Hepatocyte (in vitro differentiated cells): ENCODE measurements around the gene VGLL4. TPM values are rescaled to one million over a fixed set of nuclear protein-coding genes. Genes with fewer than 3 reads are reported as not detected.
"Not testable (repeated sequence)": the region's sequence is repeated elsewhere in the genome, so short reads cannot be mapped to it uniquely, and the experiment has no call there.

ENCODE experiments used
- DNase-seq: peaks from one replicate; pipeline ENCODE4 v3.0.0-alpha.2; 2016; ENCODE audit warnings: low spot score
- H2AFZ ChIP-seq: fragments of 200-600 bp; sonication (generic); 2 replicates; pipeline ENCODE4 v1.6.0; 2016; ENCODE audit warnings: antibody characterized with exemption, mild to moderate bottlenecking
- H3K27ac ChIP-seq: fragments of 200-600 bp; sonication (generic); 2 replicates; pipeline ENCODE4 v1.5.1; 2016; ENCODE audit warnings: mild to moderate bottlenecking
- H3K27me3 ChIP-seq: fragments of 200-600 bp; sonication (generic); 2 replicates; pipeline ENCODE4 v1.6.1; 2016
- H3K36me3 ChIP-seq: fragments of 200-600 bp; sonication (generic); replicated peaks from 2 replicates; pipeline ENCODE4 v1.5.1; 2016; ENCODE audit warnings: low read depth; ENCODE audit not compliant: insufficient read depth
- H3K4me1 ChIP-seq: fragments of 200-600 bp; sonication (generic); 2 replicates; pipeline ENCODE4 v1.5.1; 2016; ENCODE audit warnings: mild to moderate bottlenecking, moderate library complexity; ENCODE audit not compliant: insufficient read depth
- H3K4me2 ChIP-seq: fragments of 200-600 bp; sonication (generic); 2 replicates; pipeline ENCODE4 v1.6.0; 2016
- H3K4me3 ChIP-seq: fragments of 200-600 bp; sonication (generic); 2 replicates; pipeline ENCODE4 v1.5.1; 2016; ENCODE audit warnings: mild to moderate bottlenecking
- H3K79me2 ChIP-seq: fragments of 200-600 bp; sonication (generic); 2 replicates; pipeline ENCODE4 v1.6.0; 2017; ENCODE audit warnings: mild to moderate bottlenecking
- H3K9me2 ChIP-seq: fragments of 200-600 bp; sonication (generic); replicated peaks from 2 replicates; pipeline ENCODE4 v1.6.0; 2017; ENCODE audit warnings: mild to moderate bottlenecking; ENCODE audit not compliant: insufficient read depth
- H3K9me3 ChIP-seq: fragments of 200-600 bp; sonication (generic); 2 replicates; pipeline ENCODE4 v1.5.1; 2016; ENCODE audit warnings: low read depth, mild to moderate bottlenecking
- H4K20me1 ChIP-seq: fragments of 200-600 bp; sonication (generic); 2 replicates; pipeline ENCODE4 v1.6.0; 2016; ENCODE audit warnings: mild to moderate bottlenecking; ENCODE audit not compliant: insufficient read depth, poor library complexity, severe bottlenecking
- EZH2 ChIP-seq: fragments of 200-600 bp; sonication (generic); IDR thresholded peaks from 2 replicates; pipeline ENCODE4 v1.6.1; 2016; ENCODE audit warnings: antibody characterized with exemption, mild to moderate bottlenecking, borderline replicate concordance
- EZH2phosphoT487 ChIP-seq: fragments of 200-600 bp; sonication (generic); IDR thresholded peaks from one replicate; pipeline ENCODE4 v1.6.1; 2018; ENCODE audit warnings: antibody characterized with exemption, mild to moderate bottlenecking, low read depth, moderate library complexity; ENCODE audit not compliant: unreplicated experiment, severe bottlenecking
- WGBS: methylation state at CpG from one replicate; pipeline ENCODE4 v1.1.6; 2016; ENCODE audit warnings: low lambda C conversion rate; ENCODE audit errors: missing lambda C conversion rate; 5-methylcytosine and 5-hydroxymethylcytosine counted together
- polyA plus RNA-seq: library from polyadenylated mRNA; unstranded; fragments of >200 nt; fragmentation: Nextera tagmentation; extraction: Ambion mirVana; gene quantifications from 2 replicates; pipeline ENCODE4 v1.2.1, GENCODE V29; 2016
- total RNA-seq: library from RNA; depleted of rRNA; stranded (reverse); fragments of >200 nt; gene quantifications from 2 replicates; pipeline ENCODE4 v1.2.3, GENCODE V29; 2014
- TF ChIP-seq, protein P1 (sequence below): fragments of 200-600 bp; sonication (generic); IDR thresholded peaks from 2 replicates; pipeline ENCODE4 v1.5.1; 2016; ENCODE audit warnings: antibody characterized with exemption, mild to moderate bottlenecking; ENCODE audit not compliant: poor library complexity

VGLL4 gene
- total and polyA plus RNA-seq, 2 experiments from 2014 or later: 57.9 to 109 TPM

GRCh38 chr3:11600501-11601282 lies 43.0 kb downstream of the VGLL4 start:
- Histone ChIP-seq H3K36me3 (no peaks in the 10 kb centered on the region), H3K9me2 (no peaks in the 10 kb centered on the region), H4K20me1 (peaks cover 43% of the 10 kb centered on the region), H3K4me2 (peak overlapping the region; percentile 61), H3K27me3 (no peaks in the 10 kb centered on the region), H2AFZ (no peak overlapping the region), H3K9me3 (no peaks in the 10 kb centered on the region), H3K27ac (peak overlapping the region; percentile 90), H3K4me3 (no peak overlapping the region), H3K79me2 (peaks cover 89% of the 10 kb centered on the region), H3K4me1 (peaks cover 39% of the 10 kb centered on the region)
- no peak for TF ChIP-seq EZH2
- TF ChIP-seq, protein P1, sequence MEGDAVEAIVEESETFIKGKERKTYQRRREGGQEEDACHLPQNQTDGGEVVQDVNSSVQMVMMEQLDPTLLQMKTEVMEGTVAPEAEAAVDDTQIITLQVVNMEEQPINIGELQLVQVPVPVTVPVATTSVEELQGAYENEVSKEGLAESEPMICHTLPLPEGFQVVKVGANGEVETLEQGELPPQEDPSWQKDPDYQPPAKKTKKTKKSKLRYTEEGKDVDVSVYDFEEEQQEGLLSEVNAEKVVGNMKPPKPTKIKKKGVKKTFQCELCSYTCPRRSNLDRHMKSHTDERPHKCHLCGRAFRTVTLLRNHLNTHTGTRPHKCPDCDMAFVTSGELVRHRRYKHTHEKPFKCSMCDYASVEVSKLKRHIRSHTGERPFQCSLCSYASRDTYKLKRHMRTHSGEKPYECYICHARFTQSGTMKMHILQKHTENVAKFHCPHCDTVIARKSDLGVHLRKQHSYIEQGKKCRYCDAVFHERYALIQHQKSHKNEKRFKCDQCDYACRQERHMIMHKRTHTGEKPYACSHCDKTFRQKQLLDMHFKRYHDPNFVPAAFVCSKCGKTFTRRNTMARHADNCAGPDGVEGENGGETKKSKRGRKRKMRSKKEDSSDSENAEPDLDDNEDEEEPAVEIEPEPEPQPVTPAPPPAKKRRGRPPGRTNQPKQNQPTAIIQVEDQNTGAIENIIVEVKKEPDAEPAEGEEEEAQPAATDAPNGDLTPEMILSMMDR: no peak
- no peak for TF ChIP-seq EZH2phosphoT487
- WGBS: 47% methylated on average over 18 of the region's 18 CpGs
- peak; percentile 94 for DNase-seq

- Histone ChIP-seq H3K79me2 (peaks cover 84% of the 10 kb centered on the region), H4K20me1 (peaks cover 51% of the 10 kb centered on the region), H3K4me2 (no peak overlapping the region), H3K9me2 (no peaks in the 10 kb centered on the region), H3K27ac (no peak overlapping the region), H2AFZ (no peak overlapping the region), H3K27me3 (no peaks in the 10 kb centered on the region), H3K4me1 (peaks cover 35% of the 10 kb centered on the region), H3K4me3 (no peak overlapping the region), H3K36me3 (no peaks in the 10 kb centered on the region), H3K9me3 (no peaks in the 10 kb centered on the region)
- TF ChIP-seq EZH2phosphoT487 (no peak), EZH2 (no peak)
- TF ChIP-seq, protein P1: no peak
- 88% methylated on average over 7 of the region's 7 CpGs for WGBS
- no peak for DNase-seq
Measured at GRCh38 chr3:11596387-11596786, 47.3 kb downstream of the VGLL4 start.

DNA sequence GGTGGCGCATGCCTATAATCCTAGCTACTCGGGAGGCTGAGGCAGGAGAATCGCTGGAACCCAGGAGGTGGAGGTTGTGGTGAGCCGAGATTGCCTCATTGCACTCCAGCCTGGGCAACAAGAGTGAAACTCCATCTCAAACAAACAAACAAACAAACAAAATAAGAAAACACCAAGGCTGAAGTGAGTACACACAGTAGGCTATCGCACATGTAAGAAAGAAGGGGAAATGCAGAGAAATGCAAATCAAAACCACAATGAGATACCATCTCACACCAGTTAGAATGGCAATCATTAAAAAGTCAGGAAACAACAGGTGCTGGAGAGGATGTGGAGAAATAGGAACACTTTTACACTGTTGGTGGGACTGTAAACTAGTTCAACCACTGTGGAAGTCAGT lies 48.7 kb downstream of the VGLL4 start:
- not testable (repeated sequence) for H3K27ac ChIP-seq

DNA sequence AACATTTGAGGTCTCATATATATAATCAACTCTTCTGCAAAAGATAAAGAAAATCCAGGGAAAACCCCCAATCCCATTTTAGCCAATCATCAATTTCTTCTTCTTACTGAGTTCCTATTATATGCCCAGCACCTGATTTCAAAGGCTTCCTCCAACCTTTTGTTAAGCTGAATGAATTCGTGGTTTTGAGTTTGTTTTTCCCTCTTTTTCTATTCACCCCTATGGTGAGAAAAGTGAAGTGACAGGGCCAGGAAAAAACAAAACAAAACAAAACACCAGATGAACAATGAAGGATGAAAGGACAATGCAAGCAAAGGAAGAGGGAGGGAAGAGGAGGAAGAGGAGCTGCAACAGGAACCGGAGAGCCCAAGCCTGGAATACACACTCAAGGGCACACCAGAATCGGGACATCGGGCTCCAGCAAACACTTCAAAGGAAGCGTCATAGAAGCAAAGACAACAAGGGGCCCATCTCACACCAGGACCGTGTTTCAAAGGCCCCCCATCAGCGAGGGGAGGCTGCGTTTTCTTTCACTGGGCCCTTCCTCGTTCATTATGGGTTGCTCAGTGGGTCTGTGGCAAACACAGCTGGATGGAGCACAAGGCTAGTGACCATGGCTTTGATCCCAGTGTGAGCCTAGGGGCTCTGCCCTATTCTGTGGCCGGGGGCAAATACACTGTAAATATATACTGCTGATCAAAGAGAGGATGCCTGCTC lies 50.2 kb downstream of the VGLL4 start:
- H4K20me1 ChIP-seq: peaks cover 57% of the 10 kb centered on the region
- no peak overlapping the region for H3K4me3 ChIP-seq
- no peaks in the 10 kb centered on the region for H3K36me3 ChIP-seq
- TF ChIP-seq EZH2 (no peak), EZH2phosphoT487 (no peak)
- TF ChIP-seq, protein P1: no peak
- H3K4me1 ChIP-seq: peaks cover 35% of the 10 kb centered on the region
- 60% methylated on average over 10 of the region's 10 CpGs for WGBS
- no peaks in the 10 kb centered on the region for H3K9me2 ChIP-seq
- no peaks in the 10 kb centered on the region for H3K9me3 ChIP-seq
- no peaks in the 10 kb centered on the region for H3K27me3 ChIP-seq
- H3K79me2 ChIP-seq: peaks cover 91% of the 10 kb centered on the region
- no peak for DNase-seq
- no peak overlapping the region for H3K4me2 ChIP-seq
- H3K27ac ChIP-seq: no peak overlapping the region
- H2AFZ ChIP-seq: no peak overlapping the region

More for the DNA sequence above, 48.7 kb downstream of the VGLL4 start:
- Histone ChIP-seq H3K79me2 (peaks cover 89% of the 10 kb centered on the region), H4K20me1 (peaks cover 48% of the 10 kb centered on the region), H3K4me1 (peaks cover 37% of the 10 kb centered on the region)
- DNase-seq, H3K36me3 ChIP-seq, H3K9me2 ChIP-seq, H3K27me3 ChIP-seq, H3K4me2 ChIP-seq, H2AFZ ChIP-seq, H3K4me3 ChIP-seq, H3K9me3 ChIP-seq: not testable (repeated sequence)
- WGBS: 94% methylated on average over 5 of the region's 5 CpGs
